Colonic mucosa (tissue), 4 donors: ENCODE data around the gene MRPL22. TPM values are rescaled to one million over a fixed set of nuclear protein-coding genes. Genes with fewer than 3 reads are reported as not detected.

Experiments used
- DNase-seq: peaks from one replicate; pipeline ENCODE4 v3.0.0-alpha.2; 2020
- H3K27ac ChIP-seq: fragments of 200-600 bp; one replicate; pipeline ENCODE4 v1.8.0; 2021
- H3K27me3 ChIP-seq: fragments of 200-600 bp; one replicate; pipeline ENCODE4 v1.8.0; 2021
- H3K36me3 ChIP-seq: fragments of 200-600 bp; one replicate; pipeline ENCODE4 v1.8.0; 2021
- H3K4me1 ChIP-seq: fragments of 200-600 bp; one replicate; pipeline ENCODE4 v1.8.0; 2021; ENCODE audit warnings: mild to moderate bottlenecking
- H3K4me3 ChIP-seq: fragments of 200-600 bp; one replicate; pipeline ENCODE4 v1.8.0; 2021
- H3K9ac ChIP-seq, 2 donors: one replicate each; pipeline ENCODE4 v1.7.0; 2013; ENCODE audit warnings: control low read depth in 2 of 2, low read depth in 2 of 2, low read length in 2 of 2
- H3K9me3 ChIP-seq: fragments of 200-600 bp; one replicate; pipeline ENCODE4 v1.8.0; 2021
- CTCF ChIP-seq: fragments of 200-600 bp; IDR thresholded peaks from one replicate; pipeline ENCODE4 v1.8.0; 2022; ENCODE audit warnings: antibody characterized with exemption, mild to moderate bottlenecking
- intact Hi-C: fragments of 100-400 bp; cut with DNase I; formaldehyde crosslinking; loops from one replicate; pipeline ENCODE4 v1.14.1; 2022
- total RNA-seq, 2 donors: library from RNA; stranded (reverse); fragmentation: NEBNext Ultra II Directional in 1 of 2; extraction: Animal tissue kit (Norgen Biotek cat#: 25700) in 1 of 2; gene quantifications; one replicate each; pipeline ENCODE4 v1.2.1, GENCODE V29; 2021
- donor health status: healthy.
- donor health status: DM: no; HTN: no; CAD: no.
- donor health status: DM: no; HTN: no; CAD: no.

The MRPL22 gene
- 10 to 100 TPM; 51.4 to 62.3 TPM for total RNA-seq

GRCh38 chr5:154940772-154941620 is at the start of gene MRPL22:
Gene MRPL22, plus strand, starts transcription at chr5:154941073. Its CDS starts 38 bp downstream, at chr5:154941111.
- Histone ChIP-seq H3K9me3 (no peaks in the 10 kb centered on the region), H3K4me1 (peaks cover 6% of the 10 kb centered on the region), H3K9ac (peak within 1 kb of the TSS; percentile 53 to 90), H3K27me3 (no peaks in the 10 kb centered on the region), H3K4me3 (peak within 1 kb of the TSS; percentile 86), H3K36me3 (no peaks in the 10 kb centered on the region), H3K27ac (peak within 1 kb of the TSS; percentile 71)
- TF ChIP-seq CTCF, result no peak
- intact Hi-C loops, result loop anchor here (10.0 kb wide), 1 partner anchor 296 kb away; no protein-coding TSS in a partner anchor
- peak; percentile 95 for DNase-seq

GRCh38 chr5:154892369-154892771 is 48.5 kb upstream of the MRPL22 start:
- Histone ChIP-seq H3K27me3 (no peaks in the 10 kb centered on the region), H3K4me3 (no peak overlapping the region), H3K27ac (no peak overlapping the region), H3K4me1 (no peaks in the 10 kb centered on the region), H3K9me3 (no peaks in the 10 kb centered on the region), H3K9ac (no peak overlapping the region), H3K36me3 (peaks cover 12% of the 10 kb centered on the region)
- intact Hi-C loops, result no loop called here
- TF ChIP-seq CTCF, result no peak
- no peak for DNase-seq

GRCh38 chr5:154893381-154893780 is 47.5 kb upstream of the MRPL22 start:
- H3K27ac ChIP-seq, result no peak overlapping the region
- no peak overlapping the region for H3K9ac ChIP-seq
- peaks cover 12% of the 10 kb centered on the region for H3K36me3 ChIP-seq
- H3K27me3 ChIP-seq, result no peaks in the 10 kb centered on the region
- no peak for TF ChIP-seq CTCF
- intact Hi-C loops, result no loop called here
- no peaks in the 10 kb centered on the region for H3K4me1 ChIP-seq
- no peak for DNase-seq
- H3K4me3 ChIP-seq, result no peak overlapping the region
- no peaks in the 10 kb centered on the region for H3K9me3 ChIP-seq

- H3K27me3 ChIP-seq, result no peaks in the 10 kb centered on the region
- H3K9ac ChIP-seq, result no peak overlapping the region
- no peak for TF ChIP-seq CTCF
- H3K9me3 ChIP-seq, result no peaks in the 10 kb centered on the region
- H3K4me3 ChIP-seq, result no peak overlapping the region
- intact Hi-C loops, result no loop called here
- no peak overlapping the region for H3K27ac ChIP-seq
- no peaks in the 10 kb centered on the region for H3K4me1 ChIP-seq
- no peak for DNase-seq
- H3K36me3 ChIP-seq, result peaks cover 11% of the 10 kb centered on the region
Measured at GRCh38 chr5:154895606-154896561, 45.0 kb upstream of the MRPL22 start.

GRCh38 chr5:154896562-154897165 is 44.2 kb upstream of the MRPL22 start:
- intact Hi-C loops, result no loop called here
- peaks cover 3% of the 10 kb centered on the region for H3K36me3 ChIP-seq
- H3K4me3 ChIP-seq, result no peak overlapping the region
- TF ChIP-seq CTCF, result no peak
- no peak for DNase-seq
- no peaks in the 10 kb centered on the region for H3K9me3 ChIP-seq
- no peak overlapping the region for H3K27ac ChIP-seq
- no peaks in the 10 kb centered on the region for H3K4me1 ChIP-seq
- H3K27me3 ChIP-seq, result no peaks in the 10 kb centered on the region
- no peak overlapping the region for H3K9ac ChIP-seq
